Panc1 (cell line): ENCODE data around the gene WFDC8. TPM values are rescaled to one million over a fixed set of nuclear protein-coding genes. Genes with fewer than 3 reads are reported as not detected.
"Not testable (repeated sequence)": the region's sequence is repeated elsewhere in the genome, so short reads cannot be mapped to it uniquely, and the experiment has no call there.

ENCODE experiments used
- ATAC-seq: fragments of 200-7000 bp; cut with Tn5 transposase; 2 replicates; pipeline ENCODE4 v1.9.1; 2020; ENCODE audit warnings: mild to moderate bottlenecking, moderate library complexity
- BruUV-seq: library from RNA; stranded (reverse); fragments of 400-500 nt; replicated peaks from 2 replicates; lab custom pipeline; 2021; lab: Mats Ljungman, UMichigan
- CTCF ChIA-PET: fragments of 300-600 bp; sonication (Branson Sonifier 250); formaldehyde crosslinking; loops from one replicate; lab custom pipeline; 2022; ENCODE audit warnings: antibody characterized with exemption; lab: Charles Lee
- POLR2A ChIA-PET: fragments of 300-600 bp; sonication (Branson Sonifier 250); formaldehyde crosslinking; loops from one replicate; lab custom pipeline; 2022; ENCODE audit warnings: antibody characterized with exemption; lab: Charles Lee
- DNase-seq: peaks from one replicate; pipeline ENCODE4 v3.0.0-alpha.2; 2010; ENCODE audit warnings: low read depth, low spot score
- H3K27ac ChIP-seq: 2 replicates; pipeline ENCODE4 v1.5.1; 2011; ENCODE audit warnings: mild to moderate bottlenecking, low read length, inconsistent platforms
- H3K27me3 ChIP-seq: fragments of 200-500 bp; sonication (Bioruptor generic); 2 replicates; pipeline ENCODE4 v1.6.0; 2014; ENCODE audit warnings: low read length, inconsistent platforms; ENCODE audit not compliant: control insufficient read depth, insufficient read depth
- H3K36me3 ChIP-seq: fragments of 200-500 bp; sonication (Bioruptor generic); 2 replicates; pipeline ENCODE4 v1.5.1; 2014; ENCODE audit warnings: inconsistent platforms, mild to moderate bottlenecking, low read length, moderate library complexity; ENCODE audit not compliant: control insufficient read depth, insufficient read depth
- H3K4me1 ChIP-seq: 2 replicates; pipeline ENCODE4 v1.5.1; 2011; ENCODE audit warnings: inconsistent platforms, mild to moderate bottlenecking, low read length, moderate library complexity; ENCODE audit not compliant: control insufficient read depth, insufficient read depth
- H3K4me3 ChIP-seq, 2 experiments: 2 replicates each; pipeline ENCODE4 v1.5.1; 2011 to 2012; ENCODE audit warnings: low read depth in 2 of 2, low read length in 2 of 2, mild to moderate bottlenecking in 2 of 2, inconsistent platforms in 1 of 2, moderate library complexity in 1 of 2
- H3K9me3 ChIP-seq: fragments of 200-500 bp; sonication (Bioruptor generic); 2 replicates; pipeline ENCODE4 v1.5.1; 2014; ENCODE audit warnings: low read depth, mild to moderate bottlenecking, inconsistent platforms, low read length, moderate library complexity; ENCODE audit not compliant: control insufficient read depth, insufficient read depth
- CTCF ChIP-seq: fragments of 450-650 bp; IDR thresholded peaks from 2 replicates; pipeline ENCODE4 v1.5.1; 2017; ENCODE audit warnings: mild to moderate bottlenecking
- POLR2AphosphoS5 ChIP-seq: IDR thresholded peaks from 2 replicates; pipeline ENCODE4 v1.6.1; 2012; ENCODE audit warnings: mild to moderate bottlenecking, low read depth, low read length, moderate library complexity
- REST ChIP-seq, 2 experiments: IDR thresholded peaks; 2 replicates each; pipeline ENCODE4 v1.6.1; 2011 to 2012; ENCODE audit warnings: low read depth in 2 of 2, control low read depth in 1 of 2, low read length in 1 of 2, mild to moderate bottlenecking in 1 of 2, moderate library complexity in 1 of 2; ENCODE audit not compliant: insufficient read depth in 1 of 2
- SIN3A ChIP-seq: IDR thresholded peaks from 2 replicates; pipeline ENCODE4 v1.6.1; 2012; ENCODE audit warnings: low read depth, mild to moderate bottlenecking, low read length, moderate library complexity, borderline replicate concordance; ENCODE audit not compliant: insufficient read depth
- TCF7L2 ChIP-seq: IDR thresholded peaks from 2 replicates; pipeline ENCODE4 v1.6.1; 2011; ENCODE audit warnings: mild to moderate bottlenecking, low read depth, low read length, inconsistent platforms
- in situ Hi-C: cut with HindIII; loops from 2 replicates; pipeline ENCODE4 v1.10.0; 2016; ENCODE audit warnings: low sequenced_read_pairs, low pct_unique_long_range_greater_than_20kb
- intact Hi-C: fragments of 100-400 bp; cut with micrococcal nuclease; formaldehyde crosslinking; loops from one replicate; pipeline ENCODE4 v1.10.0; 2022; ENCODE audit not compliant: unreplicated experiment
- total RNA-seq: library from RNA; stranded (reverse); gene quantifications from one replicate; pipeline ENCODE4 v1.2.1, GENCODE V29; 2021; ENCODE audit not compliant: unreplicated experiment

WFDC8 gene
- total RNA-seq, 1 experiment from 2014 or later, result not detected

- intact Hi-C loops, result no loop called here
- ChIA-PET CTCF (no interaction called here), POLR2A (no interaction called here)
- Histone ChIP-seq H3K4me3 (no peak overlapping the region), H3K4me1 (no peaks in the 10 kb centered on the region), H3K36me3 (no peaks in the 10 kb centered on the region), H3K27ac (no peak overlapping the region), H3K27me3 (no peaks in the 10 kb centered on the region), H3K9me3 (no peaks in the 10 kb centered on the region)
- no TSS peak for BruUV-seq
- TF ChIP-seq REST (IDR thresholded peaks at IDR 0.05; ENCODE audit: insufficient read depth in 1 of 2, low read depth in 2 of 2, low read length in 1 of 2) (no peak), CTCF (no peak), SIN3A (no peak), TCF7L2 (no peak), POLR2AphosphoS5 (no peak)
- ATAC-seq (no peak), DNase-seq (no peak)
- in situ Hi-C loops, result no loop called here
Observed at GRCh38 chr20:45589725-45590124, 10.6 kb upstream of the WFDC8 start.

- no TSS peak for BruUV-seq
- H3K36me3 ChIP-seq, result no peaks in the 10 kb centered on the region
- POLR2A ChIA-PET, result interaction anchor here (0.6 kb wide), 1 partner anchor 182 kb away, joined by 3 read pairs; no protein-coding TSS in a partner anchor
- H3K4me3 ChIP-seq, result no peak overlapping the region
- H3K27me3 ChIP-seq, result no peaks in the 10 kb centered on the region
- CTCF ChIA-PET, result no interaction called here
- no peaks in the 10 kb centered on the region for H3K4me1 ChIP-seq
- H3K9me3 ChIP-seq, result no peaks in the 10 kb centered on the region
- DNase-seq (no peak), ATAC-seq (no peak)
- H3K27ac ChIP-seq, result no peak overlapping the region
- intact Hi-C loops (no loop called here), in situ Hi-C loops (no loop called here)
- TF ChIP-seq TCF7L2 (no peak), REST (IDR thresholded peaks at IDR 0.05; ENCODE audit: insufficient read depth in 1 of 2, low read depth in 2 of 2, low read length in 1 of 2) (no peak), POLR2AphosphoS5 (no peak), CTCF (no peak), SIN3A (no peak)
Observed at GRCh38 chr20:45588800-45589199, 9.7 kb upstream of the WFDC8 start.

GRCh38 chr20:45585986-45586385 is 6.9 kb upstream of the WFDC8 start:
- H3K27ac ChIP-seq, ATAC-seq, H3K36me3 ChIP-seq, BruUV-seq, intact Hi-C loops, H3K27me3 ChIP-seq, in situ Hi-C loops, H3K4me3 ChIP-seq, CTCF ChIA-PET, H3K9me3 ChIP-seq, DNase-seq, H3K4me1 ChIP-seq, POLR2A ChIA-PET: not testable (repeated sequence)

- ATAC-seq, POLR2A ChIA-PET, DNase-seq, H3K27ac ChIP-seq, in situ Hi-C loops, BruUV-seq, intact Hi-C loops, H3K4me1 ChIP-seq, H3K36me3 ChIP-seq, H3K4me3 ChIP-seq, H3K27me3 ChIP-seq, CTCF ChIA-PET, H3K9me3 ChIP-seq: not testable (repeated sequence)
Observed at GRCh38 chr20:45584294-45584693, 5.2 kb upstream of the WFDC8 start.
